HT1080 (cell line): ENCODE measurements around the gene TRIM16. TPM values are rescaled to one million over a fixed set of nuclear protein-coding genes. Genes with fewer than 3 reads are reported as not detected.
A peak's percentile ranks its signal among the peaks of the same experiment; 100 is the strongest.
"Not testable (repeated sequence)": the region's sequence is repeated elsewhere in the genome, so short reads cannot be mapped to it uniquely, and the experiment has no call there.

Experiments used
- DNase-seq: peaks from one replicate; pipeline ENCODE4 v3.0.0-alpha.2; 2015; ENCODE audit warnings: low read depth
- polyA plus RNA-seq, 2 experiments: library from polyadenylated mRNA; depleted of rRNA; stranded (reverse); fragments of >200 nt; gene quantifications; 2 replicates each; pipeline ENCODE4 v1.2.3, GENCODE V29; 2015
- total RNA-seq: library from RNA; depleted of rRNA; stranded (reverse); fragments of >200 nt; shearing (Covaris generic); gene quantifications from 2 replicates; pipeline ENCODE4 v1.2.3, GENCODE V29; 2014; rRNA removed

Gene TRIM16
- total RNA-seq = 37.4 and 45.9 TPM in 2 replicates
- 25.8 and 34.5 TPM in 2 replicates for polyA plus RNA-seq (2015; cell fraction: cytosol; rRNA removed)
- 34.0 and 37.3 TPM in 2 replicates for polyA plus RNA-seq (2015; cell fraction: nucleus; rRNA removed)

DNA sequence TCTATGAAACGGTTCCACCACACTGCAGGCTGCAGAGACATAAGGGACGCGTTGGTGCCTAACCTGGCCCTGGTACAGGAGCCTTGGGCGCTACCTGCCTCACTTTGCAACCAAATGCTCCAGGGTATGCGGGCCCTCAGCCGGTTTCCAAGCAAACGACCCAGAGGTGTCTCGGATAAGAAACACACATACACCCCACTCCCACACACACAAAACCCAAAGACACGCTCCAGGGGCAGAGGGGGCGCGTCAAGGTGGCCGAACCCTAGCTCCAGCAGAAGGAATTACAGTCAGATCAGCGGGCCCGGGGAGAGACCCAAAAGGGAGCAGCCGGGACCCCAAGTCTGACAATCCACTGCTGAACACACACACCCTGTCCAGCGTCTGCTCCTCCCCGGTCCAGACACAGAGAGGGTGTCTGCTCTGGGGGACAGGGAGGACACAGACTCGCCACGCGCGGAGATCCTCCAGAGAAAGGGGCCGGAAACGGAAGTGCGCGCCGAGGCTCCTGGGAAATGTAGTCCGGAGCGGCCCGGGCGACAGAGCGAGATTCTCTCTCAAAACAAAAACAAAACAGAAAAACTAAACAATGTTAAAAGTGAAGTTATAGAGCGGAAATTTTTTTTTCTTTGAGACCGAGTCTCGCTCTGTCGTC lies at the start of gene TRIM16:
Gene TRIM16, minus strand, starts transcription at position 488 of the 655 bp plus-strand sequence. CDS start 32,702 bp downstream, outside the sequence.
- DNase-seq = peak; percentile 71

DNA sequence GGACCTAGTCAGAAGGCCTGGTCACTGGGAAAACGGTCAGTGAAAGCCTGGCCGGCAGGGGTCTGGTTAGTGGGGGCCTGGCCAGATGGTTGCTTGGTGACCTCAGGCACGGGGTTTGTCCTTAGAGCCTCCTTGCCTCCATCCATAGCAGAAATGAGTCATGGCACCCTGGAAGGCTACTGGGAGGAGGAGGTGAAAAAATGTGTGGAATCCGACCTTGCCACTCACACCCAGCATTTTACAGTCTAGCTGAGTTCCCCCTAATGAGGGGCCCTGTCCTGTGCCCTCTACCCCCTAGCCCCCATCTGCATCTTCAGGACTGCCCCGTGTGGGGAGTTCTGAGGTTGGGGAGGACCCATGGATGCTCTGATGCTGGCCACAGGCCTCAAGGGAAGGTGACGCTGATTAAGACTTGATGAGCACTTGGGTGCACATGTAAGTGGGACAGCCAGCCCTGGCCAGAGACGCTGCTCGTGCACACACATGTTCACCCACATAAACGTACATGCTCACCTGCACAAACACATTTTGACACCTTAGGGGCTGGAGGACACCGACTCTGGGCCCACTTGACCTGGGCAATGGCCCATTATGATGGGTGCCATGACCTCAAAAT lies 49.2 kb upstream of the TRIM16 start:
- not testable (repeated sequence) for DNase-seq

DNA sequence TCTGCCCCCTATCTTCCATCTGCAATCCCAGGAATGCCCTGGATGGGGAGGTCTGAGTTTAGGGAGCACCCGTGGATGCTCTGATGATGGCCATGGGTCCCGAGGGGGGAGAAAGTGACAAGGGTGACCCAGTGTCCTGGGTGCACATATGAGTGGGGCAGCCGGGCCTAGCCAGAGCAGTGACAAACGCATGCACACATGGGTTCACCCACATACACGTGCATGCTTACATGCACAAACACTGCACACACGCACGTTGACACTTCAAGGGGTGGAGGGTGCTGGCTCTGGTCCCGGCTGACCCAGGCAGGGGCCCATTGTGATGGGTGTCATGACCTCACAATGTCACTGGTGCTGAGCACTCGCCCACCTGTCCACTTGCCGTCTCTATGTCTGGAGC lies 47.8 kb upstream of the TRIM16 start, which contains the start of gene TBC1D26:
Gene TBC1D26, plus strand, starts transcription at position 384 of the 400 bp plus-strand sequence. CDS start 3,066 bp downstream, outside the sequence.
- not testable (repeated sequence) for DNase-seq

DNA sequence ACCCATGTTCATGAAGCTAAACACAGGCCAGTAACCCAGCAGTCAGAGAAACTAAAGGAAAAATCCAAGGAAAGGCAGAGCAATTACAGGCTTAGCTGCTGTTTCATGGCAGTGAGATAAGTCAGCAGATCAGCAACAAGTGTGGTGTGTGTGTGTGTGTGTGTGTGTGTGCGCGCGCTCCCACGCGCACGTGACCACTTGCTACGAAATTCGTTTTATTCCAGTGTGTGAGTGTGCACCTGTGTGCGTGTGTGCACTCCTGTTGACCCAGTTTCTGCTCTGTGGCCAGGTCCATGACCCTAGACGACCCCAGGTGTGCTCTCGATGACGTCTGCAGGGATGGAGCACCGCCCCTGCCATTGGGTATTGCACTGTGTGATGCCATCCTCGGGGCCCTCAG lies 46.4 kb upstream of the TRIM16 start:
- DNase-seq = not testable (repeated sequence)

DNA sequence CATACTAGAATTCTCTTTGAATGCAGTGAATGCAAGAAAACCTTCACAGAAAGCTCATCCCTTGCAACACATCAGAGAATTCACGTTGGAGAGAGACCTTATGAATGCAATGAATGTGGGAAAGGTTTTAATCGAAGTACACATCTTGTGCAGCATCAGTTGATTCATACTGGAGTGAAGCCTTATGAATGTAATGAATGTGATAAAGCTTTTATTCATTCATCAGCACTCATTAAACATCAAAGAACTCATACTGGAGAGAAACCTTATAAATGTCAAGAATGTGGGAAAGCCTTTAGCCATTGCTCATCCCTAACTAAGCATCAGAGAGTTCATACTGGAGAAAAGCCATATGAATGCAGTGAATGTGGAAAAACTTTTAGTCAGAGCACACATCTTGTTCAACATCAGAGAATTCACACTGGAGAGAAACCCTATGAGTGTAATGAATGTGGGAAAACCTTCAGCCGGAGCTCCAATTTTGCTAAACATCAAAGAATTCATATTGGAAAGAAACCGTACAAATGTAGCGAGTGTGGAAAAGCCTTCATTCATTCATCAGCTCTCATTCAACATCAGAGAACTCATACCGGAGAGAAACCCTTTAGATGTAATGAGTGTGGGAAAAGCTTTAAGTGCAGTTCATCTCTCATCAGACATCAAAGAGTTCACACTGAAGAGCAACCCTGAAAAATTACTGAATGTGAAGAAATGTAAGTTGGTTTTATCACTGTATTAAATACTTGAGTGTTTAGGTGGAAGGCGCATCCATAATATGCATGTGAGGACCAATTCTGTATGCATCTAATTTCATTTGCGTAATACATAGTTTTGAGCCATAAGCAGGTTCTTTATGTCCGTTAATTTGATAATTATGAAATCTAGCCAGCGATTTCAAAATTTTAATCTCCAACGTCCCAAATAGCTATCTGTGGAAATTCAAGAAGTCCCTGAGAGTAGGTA lies 32.8 kb upstream of the TRIM16 start:
- not testable (repeated sequence) for DNase-seq

DNA sequence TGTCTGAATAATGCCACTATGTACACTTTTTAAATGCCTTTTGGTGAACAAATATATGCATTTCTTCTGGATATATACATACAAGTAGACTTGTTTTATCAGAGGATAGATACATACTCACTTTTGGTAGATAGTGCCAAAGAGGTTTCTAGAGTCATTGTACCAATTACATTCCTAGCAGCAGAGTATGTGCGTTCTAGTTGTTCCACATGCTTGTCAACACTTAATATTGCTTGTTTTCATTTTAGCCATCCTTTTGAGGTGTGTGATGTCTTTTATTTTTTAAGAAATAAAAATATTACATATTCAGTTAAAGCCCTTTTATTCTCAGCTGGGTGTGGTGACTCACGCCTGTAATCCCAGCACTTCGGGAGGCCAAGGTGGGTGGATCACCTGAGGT lies 24.8 kb upstream of the TRIM16 start:
- DNase-seq = not testable (repeated sequence)

DNA sequence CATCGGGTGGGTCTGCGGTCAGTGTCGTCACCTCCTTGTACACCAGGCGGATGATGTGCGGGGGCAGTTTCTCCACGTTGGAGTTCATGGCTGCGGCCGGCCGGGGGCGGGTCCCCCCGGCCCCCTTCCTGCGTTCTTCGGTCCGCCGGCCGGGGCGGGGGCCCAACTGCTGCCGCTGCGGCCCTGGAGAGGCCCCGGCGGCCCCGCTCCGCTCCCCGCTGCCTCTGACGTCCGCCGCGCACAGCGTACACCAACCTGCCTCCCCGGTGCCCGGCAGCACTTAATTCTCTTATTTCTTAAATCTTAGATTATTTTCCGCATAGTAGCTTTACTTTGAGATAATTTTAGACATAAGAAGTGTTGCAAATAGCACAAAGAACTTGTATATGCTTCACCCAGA lies 20.7 kb upstream of the TRIM16 start:
- not testable (repeated sequence) for DNase-seq

DNA sequence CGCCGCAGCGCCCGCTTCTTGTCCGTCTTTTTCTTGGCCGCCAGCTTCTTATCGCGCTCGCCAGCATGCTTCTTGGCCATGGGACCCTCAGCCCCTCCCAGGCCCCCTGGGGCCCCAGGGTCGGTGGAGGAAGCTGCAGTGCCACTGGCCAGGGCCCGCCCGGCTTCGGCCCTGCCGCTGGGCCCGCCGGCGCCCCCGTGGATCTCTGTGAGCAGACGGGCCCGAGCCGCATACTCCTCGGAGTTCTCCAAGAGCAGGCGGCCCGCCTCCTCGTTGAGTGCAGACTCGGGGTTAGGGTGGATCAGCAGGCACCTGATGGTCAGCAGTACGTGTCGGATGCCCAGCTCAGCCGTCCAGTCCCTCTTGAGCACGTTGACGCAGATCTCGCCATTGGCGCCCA lies 20.1 kb upstream of the TRIM16 start:
- not testable (repeated sequence) for DNase-seq

DNA sequence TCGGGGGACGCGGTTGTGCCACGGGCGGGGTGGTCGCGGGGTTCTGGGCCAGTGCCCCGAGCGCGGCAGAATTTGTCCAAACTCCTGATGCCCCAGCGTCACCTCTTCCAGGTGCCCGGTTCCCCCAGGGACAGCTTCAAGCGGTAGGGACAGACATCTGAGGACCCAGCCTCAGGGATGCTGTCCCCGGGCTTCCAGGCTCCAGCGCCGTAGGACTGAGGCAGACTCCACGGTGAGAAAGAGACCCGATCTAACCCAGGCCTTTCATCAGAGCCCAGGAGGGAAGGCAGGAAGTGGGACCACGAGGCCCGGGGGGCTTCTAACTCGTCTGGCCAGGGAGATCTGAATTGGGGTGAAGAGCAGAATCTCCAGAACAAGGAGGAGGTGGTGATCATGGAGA lies 15.8 kb upstream of the TRIM16 start:
- DNase-seq = not testable (repeated sequence)

DNA sequence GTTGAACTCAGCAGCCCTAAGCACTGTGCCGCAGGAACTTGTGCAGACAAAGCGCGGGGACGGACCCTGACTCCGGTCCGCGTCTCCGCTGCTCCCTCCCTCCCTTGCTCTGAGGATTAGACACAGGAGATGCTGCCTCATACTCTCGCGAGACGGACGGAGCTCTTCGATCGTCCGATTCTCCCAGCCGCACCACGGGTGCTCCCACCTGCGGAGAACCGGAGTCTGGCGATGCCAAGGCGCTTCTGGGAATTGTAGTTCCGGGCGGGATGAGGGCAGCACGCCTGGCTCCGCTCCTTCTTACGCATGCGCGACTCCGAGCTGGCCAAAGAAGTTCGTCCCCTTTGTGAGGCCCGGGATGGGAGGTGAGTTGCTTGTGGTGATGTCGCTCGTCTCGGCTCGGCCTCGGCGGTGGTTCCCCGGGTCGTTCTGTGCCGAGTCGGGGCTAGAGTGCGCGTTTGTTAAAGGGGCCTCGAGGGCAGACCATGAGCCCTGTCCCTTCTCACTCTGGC lies 15.4 kb upstream of the TRIM16 start, which contains the start of gene ZNF286A:
Gene ZNF286A, plus strand, starts transcription at position 340 of the 512 bp plus-strand sequence. CDS start 578 bp downstream, outside the sequence.
- DNase-seq = peak; percentile 99

DNA sequence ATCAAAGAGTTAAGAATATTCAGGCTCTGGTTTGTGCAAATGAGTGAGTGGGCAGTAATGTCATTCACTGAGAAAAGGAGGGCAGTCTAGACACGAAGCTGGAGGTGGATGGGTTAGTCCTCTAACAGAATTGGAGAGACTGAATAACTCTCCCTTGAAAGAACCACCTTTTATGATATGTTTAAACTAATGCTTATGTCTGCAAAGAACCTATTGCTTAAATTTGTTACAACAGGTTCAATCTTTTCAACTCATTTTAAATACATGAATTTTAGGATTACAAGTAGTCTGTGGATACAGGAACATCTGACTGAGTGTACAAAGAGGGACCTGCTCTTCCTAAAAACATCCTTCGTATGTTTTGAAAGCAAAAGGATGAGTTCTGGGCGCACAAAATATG lies 14.9 kb upstream of the TRIM16 start:
- DNase-seq = not testable (repeated sequence)

DNA sequence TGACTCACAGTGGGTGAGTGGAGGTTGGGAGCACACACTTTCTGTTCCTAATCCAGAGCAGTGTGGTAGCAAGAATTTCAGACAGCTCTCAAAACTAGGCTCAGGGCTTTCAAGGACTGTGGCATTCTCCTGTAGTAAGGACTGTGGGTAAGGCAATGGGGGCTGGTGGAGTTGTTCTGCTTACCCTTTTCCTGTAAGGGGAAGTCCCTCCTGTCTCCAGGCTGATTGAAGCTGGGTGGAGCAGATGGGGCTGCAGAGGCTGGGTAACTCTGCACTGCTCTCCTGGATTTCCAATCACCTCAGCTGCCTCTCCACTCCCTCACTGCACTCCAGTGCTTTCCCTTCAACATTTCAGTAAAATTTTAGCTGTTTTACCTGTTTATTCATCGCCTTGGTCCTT lies 3.4 kb upstream of the TRIM16 start:
- not testable (repeated sequence) for DNase-seq

DNA sequence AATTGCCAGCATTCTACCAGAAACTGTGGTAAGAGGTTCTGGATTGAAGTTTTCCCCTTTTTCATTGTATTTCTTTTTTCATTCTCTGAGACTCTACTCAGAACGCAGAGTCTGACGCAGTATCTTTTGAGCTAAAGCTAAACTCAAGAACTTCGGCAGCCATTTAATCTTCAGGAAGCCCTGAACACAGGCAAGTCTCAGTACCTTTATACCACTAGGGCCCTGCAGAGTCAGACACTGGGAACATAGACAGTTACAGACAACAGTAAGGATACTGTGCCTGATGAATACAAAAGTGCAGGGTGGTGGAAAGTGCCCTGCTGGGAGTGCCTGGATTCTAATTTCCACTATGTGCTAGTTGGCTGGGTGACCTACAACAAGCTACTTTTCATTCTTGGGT lies 976 bp downstream of the TRIM16 start:
- DNase-seq = not testable (repeated sequence)

DNA sequence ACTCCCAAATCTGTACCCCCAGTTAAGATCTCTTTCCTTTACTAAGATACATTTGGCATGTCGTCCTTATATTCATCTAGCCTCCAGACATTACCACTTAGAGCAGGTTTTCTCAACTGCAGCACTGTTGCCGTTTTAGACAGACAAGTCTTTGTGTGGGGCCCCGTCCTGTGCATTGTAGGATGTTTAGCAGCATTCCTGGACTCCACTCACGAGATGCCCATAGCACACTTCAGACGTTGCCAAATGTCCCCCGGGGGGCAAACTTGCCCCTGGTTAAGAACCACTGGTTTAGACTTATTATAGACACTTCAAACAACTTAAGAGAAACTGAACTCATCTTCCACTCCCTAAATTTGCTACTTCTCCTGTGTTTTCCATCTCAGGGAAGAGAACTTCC lies 8.1 kb downstream of the TRIM16 start:
- not testable (repeated sequence) for DNase-seq

DNA sequence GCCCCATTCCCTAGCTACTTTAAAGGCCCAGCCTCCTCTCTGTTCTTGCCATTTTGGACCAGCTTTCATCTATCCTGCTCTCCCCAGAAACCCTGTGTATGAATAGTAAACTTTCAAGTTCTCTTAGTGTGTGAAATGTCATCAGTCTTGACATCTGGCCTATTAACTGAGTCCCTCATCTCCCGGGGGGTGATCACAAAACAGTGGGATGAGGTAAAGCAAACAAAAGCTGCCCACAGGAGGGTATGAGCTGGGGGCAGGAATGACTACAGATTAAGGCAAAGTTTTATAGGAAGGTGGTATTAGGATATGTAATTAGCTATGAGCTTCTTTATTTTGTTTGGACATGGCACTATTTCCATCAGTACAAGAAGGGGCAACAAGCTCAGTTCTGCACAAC lies 9.5 kb downstream of the TRIM16 start:
- not testable (repeated sequence) for DNase-seq

DNA sequence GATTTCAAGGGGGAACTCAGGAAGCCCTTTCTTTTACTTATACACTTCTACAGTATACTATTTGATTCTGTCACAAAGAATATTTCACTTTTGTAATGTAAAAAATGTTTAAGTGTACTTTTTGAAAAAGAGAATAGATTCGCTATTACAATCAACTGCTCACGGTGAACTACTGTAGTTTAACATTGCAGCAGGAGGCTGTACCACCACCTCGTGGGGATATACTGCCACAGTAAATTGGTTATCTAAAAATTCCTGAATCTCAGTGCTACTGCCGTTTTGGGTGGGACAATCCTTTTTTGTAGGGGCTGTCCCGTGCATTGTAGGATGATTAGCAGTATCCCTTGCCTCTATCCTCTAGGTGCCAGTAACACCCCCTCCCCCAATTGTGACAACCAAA lies 14.6 kb downstream of the TRIM16 start:
- not testable (repeated sequence) for DNase-seq

DNA sequence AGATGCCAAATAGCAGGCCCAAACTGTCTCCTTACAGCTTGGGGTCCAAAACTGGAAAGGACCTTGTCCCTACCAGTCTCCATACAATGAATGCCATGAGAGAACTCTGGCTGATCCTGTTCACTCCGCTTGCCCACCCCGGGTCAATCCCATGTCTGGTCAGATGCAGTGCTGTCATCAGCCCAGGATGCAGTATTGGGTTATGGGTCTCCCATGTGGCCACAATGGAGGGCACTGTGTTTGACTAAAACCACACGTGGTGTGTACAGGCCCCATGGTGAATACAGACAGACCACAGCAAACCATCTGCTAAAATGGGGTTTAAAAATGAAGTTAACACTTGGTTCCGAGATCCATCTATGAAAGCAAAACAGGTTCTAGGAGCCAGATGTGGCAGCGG lies 20.4 kb downstream of the TRIM16 start:
- no peak for DNase-seq

DNA sequence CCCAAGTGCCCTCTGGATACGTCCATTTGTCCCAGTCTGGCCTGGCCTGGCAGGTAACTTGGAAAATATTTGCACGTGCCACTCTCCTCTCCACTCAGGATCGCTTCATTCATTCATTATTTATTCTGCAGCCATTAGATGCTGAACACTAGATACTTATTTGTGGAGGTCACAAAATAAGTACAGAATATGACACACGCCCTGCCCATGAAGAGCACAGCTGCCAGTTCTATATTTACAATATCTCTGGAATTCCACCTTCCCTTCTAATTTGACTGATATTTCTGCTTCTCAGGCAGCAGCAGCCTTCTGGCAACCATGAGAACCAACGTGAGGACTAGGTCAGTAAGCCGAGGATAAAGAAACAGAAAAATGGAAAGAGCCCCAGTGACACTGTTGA lies 20.9 kb downstream of the TRIM16 start:
- DNase-seq = no peak

DNA sequence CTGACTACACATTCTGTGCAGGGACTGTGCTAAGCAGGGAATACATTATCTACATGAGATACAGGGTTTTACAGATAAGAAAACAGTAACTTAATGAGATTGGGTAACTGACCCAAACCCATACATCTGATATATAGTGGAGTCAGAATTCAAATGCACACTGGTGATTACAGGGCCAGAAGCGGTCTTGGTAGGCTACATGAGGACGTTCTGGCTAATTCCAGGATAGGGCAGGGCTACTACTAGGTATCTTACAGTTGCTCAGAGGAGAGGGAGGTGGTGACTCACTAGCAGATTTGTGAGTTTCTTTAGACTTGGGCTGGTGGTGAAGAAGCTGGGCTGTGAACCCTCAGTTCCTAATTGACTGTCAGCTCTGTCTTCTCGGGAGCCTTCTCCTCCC lies 21.4 kb downstream of the TRIM16 start:
- DNase-seq = no peak

DNA sequence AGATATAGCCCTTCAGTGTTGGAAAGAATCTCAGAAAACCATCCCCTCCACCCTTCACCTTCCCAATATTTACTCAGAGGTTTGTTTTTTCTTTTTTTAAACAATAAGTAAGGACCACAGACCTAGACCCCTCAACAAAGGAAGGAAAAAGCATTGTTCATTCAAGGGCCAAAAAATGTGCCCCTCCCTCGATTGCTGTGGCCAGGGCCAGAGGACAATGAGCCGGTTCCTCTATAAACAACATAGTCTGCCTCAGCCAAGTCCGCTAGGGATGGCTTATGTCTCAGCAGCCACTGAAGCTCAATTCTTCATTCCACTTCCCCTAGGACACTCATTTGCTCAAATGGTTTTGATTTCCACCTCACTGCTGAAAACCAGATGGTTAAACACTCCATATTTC lies 24.0 kb downstream of the TRIM16 start:
- no peak for DNase-seq

DNA sequence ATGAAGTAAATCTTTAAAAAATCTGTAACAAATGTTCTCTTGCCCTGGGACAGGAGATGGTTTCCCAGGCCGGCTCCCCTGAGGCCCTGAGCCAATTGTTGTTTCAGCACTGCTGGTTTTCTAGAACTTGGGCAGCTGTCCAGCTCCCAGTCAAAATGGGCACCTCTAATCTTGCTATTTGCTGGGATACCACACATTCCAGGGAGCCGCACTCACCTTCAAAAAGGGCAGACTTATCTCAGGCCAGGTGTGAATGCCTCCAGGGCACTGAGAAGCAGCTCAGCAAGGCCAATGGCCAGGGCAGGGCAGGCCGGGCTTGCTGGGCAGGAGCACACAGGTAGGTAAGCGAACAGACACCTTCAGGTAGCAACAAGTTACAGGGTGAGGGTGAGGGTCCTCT lies 24.4 kb downstream of the TRIM16 start:
- DNase-seq = no peak
